ENCODE data around the gene TNRC18.

The TNRC18 gene

DNA sequence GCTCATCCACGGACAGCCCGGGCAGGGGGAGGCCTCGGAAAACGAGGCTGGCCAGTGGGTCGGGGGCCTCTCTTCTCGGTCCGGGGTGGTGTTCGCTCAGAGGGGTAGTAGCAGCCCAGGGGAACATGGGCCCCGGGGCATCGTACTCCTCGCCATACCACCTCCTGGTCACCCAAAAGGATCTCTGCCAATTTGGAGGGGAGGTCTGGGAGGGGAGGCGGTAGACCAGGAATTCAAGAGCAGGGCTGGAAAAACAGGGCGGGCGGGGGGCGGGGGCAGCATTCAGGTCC lies 73.5 kb downstream of the TNRC18 start:
- TF ChIP-seq, protein P1, sequence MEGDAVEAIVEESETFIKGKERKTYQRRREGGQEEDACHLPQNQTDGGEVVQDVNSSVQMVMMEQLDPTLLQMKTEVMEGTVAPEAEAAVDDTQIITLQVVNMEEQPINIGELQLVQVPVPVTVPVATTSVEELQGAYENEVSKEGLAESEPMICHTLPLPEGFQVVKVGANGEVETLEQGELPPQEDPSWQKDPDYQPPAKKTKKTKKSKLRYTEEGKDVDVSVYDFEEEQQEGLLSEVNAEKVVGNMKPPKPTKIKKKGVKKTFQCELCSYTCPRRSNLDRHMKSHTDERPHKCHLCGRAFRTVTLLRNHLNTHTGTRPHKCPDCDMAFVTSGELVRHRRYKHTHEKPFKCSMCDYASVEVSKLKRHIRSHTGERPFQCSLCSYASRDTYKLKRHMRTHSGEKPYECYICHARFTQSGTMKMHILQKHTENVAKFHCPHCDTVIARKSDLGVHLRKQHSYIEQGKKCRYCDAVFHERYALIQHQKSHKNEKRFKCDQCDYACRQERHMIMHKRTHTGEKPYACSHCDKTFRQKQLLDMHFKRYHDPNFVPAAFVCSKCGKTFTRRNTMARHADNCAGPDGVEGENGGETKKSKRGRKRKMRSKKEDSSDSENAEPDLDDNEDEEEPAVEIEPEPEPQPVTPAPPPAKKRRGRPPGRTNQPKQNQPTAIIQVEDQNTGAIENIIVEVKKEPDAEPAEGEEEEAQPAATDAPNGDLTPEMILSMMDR (conservative IDR thresholded peaks at IDR 0.05; ENCODE audit: low read depth, low read length), result no peak
- no peak overlapping the region for H3K4me3 ChIP-seq (ENCODE audit: low read depth, low read length)
- DNase-seq (ENCODE audit: low read depth), result no peak

DNA sequence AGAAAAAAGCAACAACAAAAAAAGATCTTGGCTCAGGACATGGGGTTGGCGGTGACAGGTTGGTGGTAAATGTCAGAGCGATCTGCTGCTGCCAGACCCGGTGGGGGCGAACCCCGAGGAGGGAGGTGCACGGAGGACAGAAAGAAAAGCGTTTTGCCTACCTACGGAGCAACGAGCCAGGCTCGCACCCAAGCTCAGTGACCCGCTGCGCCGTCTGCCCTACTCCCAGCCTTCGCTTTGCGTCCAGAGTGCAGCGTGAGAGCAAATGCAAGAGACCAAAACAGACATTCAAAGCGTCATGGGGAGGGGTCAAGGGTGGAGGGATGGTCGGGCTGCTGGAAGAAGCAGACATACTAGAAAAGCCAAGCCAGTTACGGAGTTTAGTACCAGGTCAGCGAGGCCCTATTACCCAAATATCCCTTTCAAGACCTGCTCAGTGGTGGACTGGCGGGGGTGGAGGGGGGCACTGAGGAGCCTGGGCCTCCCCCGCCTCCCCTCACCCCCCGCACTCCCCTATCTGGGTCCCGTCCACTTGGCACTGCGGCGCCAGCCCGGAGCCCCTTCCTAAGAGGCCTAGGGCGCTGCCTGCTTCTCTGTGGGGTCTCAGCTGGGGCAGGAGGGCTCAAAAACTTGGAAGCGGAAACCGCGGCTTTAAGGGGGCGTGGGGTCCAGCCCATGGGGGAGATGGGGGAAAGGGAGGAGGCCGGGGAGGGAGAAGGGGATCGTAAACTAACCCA lies 74.0 kb downstream of the TNRC18 start:
- TF ChIP-seq, protein P1 (conservative IDR thresholded peaks at IDR 0.05; ENCODE audit: low read depth, low read length), result no peak
- H3K4me3 ChIP-seq (ENCODE audit: low read depth, low read length), result no peak overlapping the region
- no peak for DNase-seq (ENCODE audit: low read depth)

DNA sequence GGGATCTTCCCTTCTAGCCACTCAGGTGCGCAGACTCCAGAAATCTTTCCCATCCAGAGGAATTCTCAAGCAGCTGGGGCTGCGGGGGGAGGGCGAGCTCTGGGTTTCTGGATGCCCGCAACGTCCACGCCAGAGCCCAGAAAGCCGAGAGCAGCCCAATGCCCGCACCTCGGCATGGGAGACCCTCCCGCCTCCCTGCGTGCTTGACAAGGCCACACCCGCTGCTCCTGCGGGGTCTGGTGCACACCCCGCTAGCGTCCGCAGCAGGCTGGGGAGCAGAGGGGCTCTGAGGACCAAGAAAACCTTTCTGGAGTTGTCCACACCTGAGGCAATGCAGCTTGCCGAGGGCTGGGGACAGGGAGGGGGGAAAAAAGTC lies 74.6 kb downstream of the TNRC18 start:
- DNase-seq (ENCODE audit: low read depth), result no peak
- H3K4me3 ChIP-seq (ENCODE audit: low read depth, low read length), result no peak overlapping the region
- TF ChIP-seq, protein P1 (conservative IDR thresholded peaks at IDR 0.05; ENCODE audit: low read depth, low read length), result no peak

DNA sequence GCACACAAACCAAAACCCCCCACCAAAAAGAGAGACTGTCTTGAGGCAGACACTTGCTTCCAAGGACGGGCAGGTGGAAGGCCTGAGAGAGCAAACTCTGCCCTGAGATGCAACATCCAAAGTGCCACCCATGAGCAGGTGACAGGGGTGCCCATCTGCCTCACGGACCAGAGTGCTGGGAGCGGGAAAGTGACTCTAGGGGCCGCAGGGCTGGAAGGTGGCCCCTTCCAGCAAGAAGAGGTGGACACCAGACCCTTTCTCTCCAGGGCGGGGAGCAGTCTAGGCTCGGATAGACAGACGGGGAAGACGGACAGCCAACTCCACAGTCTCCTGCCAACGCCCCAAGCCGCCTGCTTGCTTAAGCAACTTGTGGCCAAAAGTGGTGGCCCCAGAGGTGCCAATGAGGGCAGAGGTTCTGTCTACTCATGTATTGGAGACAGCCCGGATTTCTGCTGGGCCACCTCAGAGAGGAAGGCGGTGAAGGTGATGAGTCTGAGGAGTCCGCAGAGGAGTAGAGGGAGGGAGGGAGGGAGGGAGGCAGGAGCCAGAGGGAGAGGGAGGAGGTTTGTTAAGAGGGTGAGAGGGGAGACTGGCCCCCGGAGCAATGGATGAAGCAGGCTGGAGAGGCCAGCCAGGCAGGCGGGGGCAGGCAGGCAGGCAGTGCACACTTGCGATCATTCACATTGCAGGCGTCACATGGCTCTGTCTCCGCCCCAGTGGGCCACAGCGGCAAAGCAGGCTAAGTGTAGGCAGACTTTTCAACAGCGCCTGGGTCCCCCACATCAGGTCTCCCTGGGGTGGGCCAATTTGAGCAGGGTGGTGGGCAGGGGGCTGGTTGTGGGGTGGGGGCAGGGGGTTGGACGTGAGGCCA lies 75.3 kb downstream of the TNRC18 start:
- no peak for DNase-seq (ENCODE audit: low read depth)
- TF ChIP-seq, protein P1 (conservative IDR thresholded peaks at IDR 0.05; ENCODE audit: low read depth, low read length), result no peak
- no peak overlapping the region for H3K4me3 ChIP-seq (ENCODE audit: low read depth, low read length)

DNA sequence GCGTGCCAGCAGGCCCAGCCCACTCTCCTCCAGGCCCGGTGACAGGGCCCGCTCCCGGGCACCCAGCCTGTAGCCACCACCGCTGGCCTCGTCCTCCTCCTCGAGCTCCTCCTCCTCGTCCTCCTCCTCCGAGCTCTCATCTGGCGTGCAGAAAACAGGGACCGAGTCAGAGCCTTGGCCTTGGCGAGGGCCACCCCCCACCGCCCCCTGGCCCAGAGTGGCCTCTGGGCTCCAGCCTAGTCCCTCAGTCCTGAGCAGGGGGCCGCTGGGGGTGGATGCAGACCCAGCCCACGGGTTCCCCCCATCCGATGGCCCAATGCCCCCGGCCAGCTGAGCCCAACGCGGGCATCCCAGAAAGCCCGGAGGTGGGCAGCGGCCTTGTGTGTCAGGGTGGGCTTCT lies 78.0 kb downstream of the TNRC18 start:
- no peak for DNase-seq (ENCODE audit: low read depth)
- no peak overlapping the region for H3K4me3 ChIP-seq (ENCODE audit: low read depth, low read length)
- TF ChIP-seq, protein P1 (conservative IDR thresholded peaks at IDR 0.05; ENCODE audit: low read depth, low read length), result no peak

DNA sequence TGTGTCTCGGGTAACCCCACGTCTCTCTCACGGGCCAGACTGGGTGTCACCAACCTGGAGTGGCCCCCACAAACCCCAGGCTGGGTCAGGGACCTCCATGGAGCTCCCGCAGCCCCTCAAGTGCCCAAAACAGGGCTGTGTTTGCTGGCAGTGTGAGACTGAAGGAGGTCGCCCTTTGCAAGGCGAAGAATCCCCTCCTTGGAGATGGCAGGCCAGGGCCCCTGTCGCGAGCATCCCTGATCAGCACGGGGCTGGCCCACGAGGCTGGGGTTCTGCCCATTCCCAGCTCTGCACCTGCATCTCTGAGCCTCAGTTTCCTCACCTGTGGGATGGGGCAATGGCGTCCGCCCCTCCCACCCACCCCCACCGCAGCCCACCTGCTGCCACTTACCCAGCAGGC lies 78.5 kb downstream of the TNRC18 start:
- no peak overlapping the region for H3K4me3 ChIP-seq (ENCODE audit: low read depth, low read length)
- DNase-seq (ENCODE audit: low read depth), result no peak
- TF ChIP-seq, protein P1 (conservative IDR thresholded peaks at IDR 0.05; ENCODE audit: low read depth, low read length), result no peak
